Panc1 (cell line): ENCODE results near the gene SSH2. TPM values are rescaled to one million over a fixed set of nuclear protein-coding genes. Genes with fewer than 3 reads are reported as not detected.

ENCODE experiments used
- ATAC-seq: fragments of 200-7000 bp; cut with Tn5 transposase; 2 replicates; pipeline ENCODE4 v1.9.1; 2020; ENCODE audit warnings: mild to moderate bottlenecking, moderate library complexity
- BruUV-seq: library from RNA; stranded (reverse); fragments of 400-500 nt; replicated peaks from 2 replicates; lab custom pipeline; 2021; lab: Mats Ljungman, UMichigan
- CTCF ChIA-PET: fragments of 300-600 bp; sonication (Branson Sonifier 250); formaldehyde crosslinking; loops from one replicate; lab custom pipeline; 2022; ENCODE audit warnings: antibody characterized with exemption; lab: Charles Lee
- POLR2A ChIA-PET: fragments of 300-600 bp; sonication (Branson Sonifier 250); formaldehyde crosslinking; loops from one replicate; lab custom pipeline; 2022; ENCODE audit warnings: antibody characterized with exemption; lab: Charles Lee
- DNase-seq: peaks from one replicate; pipeline ENCODE4 v3.0.0-alpha.2; 2010; ENCODE audit warnings: low read depth, low spot score
- H3K27ac ChIP-seq: 2 replicates; pipeline ENCODE4 v1.5.1; 2011; ENCODE audit warnings: mild to moderate bottlenecking, low read length, inconsistent platforms
- H3K27me3 ChIP-seq: fragments of 200-500 bp; sonication (Bioruptor generic); 2 replicates; pipeline ENCODE4 v1.6.0; 2014; ENCODE audit warnings: low read length, inconsistent platforms; ENCODE audit not compliant: control insufficient read depth, insufficient read depth
- H3K36me3 ChIP-seq: fragments of 200-500 bp; sonication (Bioruptor generic); 2 replicates; pipeline ENCODE4 v1.5.1; 2014; ENCODE audit warnings: inconsistent platforms, mild to moderate bottlenecking, low read length, moderate library complexity; ENCODE audit not compliant: control insufficient read depth, insufficient read depth
- H3K4me1 ChIP-seq: 2 replicates; pipeline ENCODE4 v1.5.1; 2011; ENCODE audit warnings: inconsistent platforms, mild to moderate bottlenecking, low read length, moderate library complexity; ENCODE audit not compliant: control insufficient read depth, insufficient read depth
- H3K4me3 ChIP-seq, 2 experiments: 2 replicates each; pipeline ENCODE4 v1.5.1; 2011 to 2012; ENCODE audit warnings: low read depth in 2 of 2, low read length in 2 of 2, mild to moderate bottlenecking in 2 of 2, inconsistent platforms in 1 of 2, moderate library complexity in 1 of 2
- H3K9me3 ChIP-seq: fragments of 200-500 bp; sonication (Bioruptor generic); 2 replicates; pipeline ENCODE4 v1.5.1; 2014; ENCODE audit warnings: low read depth, mild to moderate bottlenecking, inconsistent platforms, low read length, moderate library complexity; ENCODE audit not compliant: control insufficient read depth, insufficient read depth
- CTCF ChIP-seq: fragments of 450-650 bp; IDR thresholded peaks from 2 replicates; pipeline ENCODE4 v1.5.1; 2017; ENCODE audit warnings: mild to moderate bottlenecking
- POLR2AphosphoS5 ChIP-seq: IDR thresholded peaks from 2 replicates; pipeline ENCODE4 v1.6.1; 2012; ENCODE audit warnings: mild to moderate bottlenecking, low read depth, low read length, moderate library complexity
- SIN3A ChIP-seq: IDR thresholded peaks from 2 replicates; pipeline ENCODE4 v1.6.1; 2012; ENCODE audit warnings: low read depth, mild to moderate bottlenecking, low read length, moderate library complexity, borderline replicate concordance; ENCODE audit not compliant: insufficient read depth
- TCF7L2 ChIP-seq: IDR thresholded peaks from 2 replicates; pipeline ENCODE4 v1.6.1; 2011; ENCODE audit warnings: mild to moderate bottlenecking, low read depth, low read length, inconsistent platforms
- in situ Hi-C: cut with HindIII; loops from 2 replicates; pipeline ENCODE4 v1.10.0; 2016; ENCODE audit warnings: low sequenced_read_pairs, low pct_unique_long_range_greater_than_20kb
- intact Hi-C: fragments of 100-400 bp; cut with micrococcal nuclease; formaldehyde crosslinking; loops from one replicate; pipeline ENCODE4 v1.10.0; 2022; ENCODE audit not compliant: unreplicated experiment
- total RNA-seq: library from RNA; stranded (reverse); gene quantifications from one replicate; pipeline ENCODE4 v1.2.1, GENCODE V29; 2021; ENCODE audit not compliant: unreplicated experiment
- TF ChIP-seq, protein P1 (sequence below), 2 experiments: IDR thresholded peaks; 2 replicates each; pipeline ENCODE4 v1.6.1; 2011 to 2012; ENCODE audit warnings: low read depth in 2 of 2, control low read depth in 1 of 2, low read length in 1 of 2, mild to moderate bottlenecking in 1 of 2, moderate library complexity in 1 of 2; ENCODE audit not compliant: insufficient read depth in 1 of 2

The SSH2 gene
- total RNA-seq, 1 experiment from 2014 or later, result 30.6 TPM

DNA sequence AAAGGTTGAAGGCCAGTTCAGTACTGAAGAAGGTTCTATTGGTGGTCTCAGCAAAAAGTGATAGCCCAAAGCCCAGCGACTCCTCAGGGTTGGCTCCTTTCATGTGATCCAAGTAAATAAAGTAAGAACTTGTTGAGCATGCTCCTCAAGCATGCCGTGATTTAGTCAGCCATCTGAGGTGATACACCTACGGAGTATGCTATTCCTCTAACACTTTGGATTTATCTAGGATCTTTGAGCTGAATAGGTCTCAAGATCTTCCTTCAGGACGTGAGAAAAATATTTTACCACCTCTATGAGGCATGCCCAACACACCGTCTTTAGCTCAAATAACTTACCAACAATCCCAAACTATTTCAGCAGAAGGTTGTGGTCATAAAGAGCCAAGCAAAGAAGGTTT, 154.0 kb downstream of the SSH2 start:
- Histone ChIP-seq H3K4me1 (0 out of 2 replicates have a peak, but pooled peaks cover 3% of the 10 kb centered on the region), H3K4me3 (no peak overlapping the region), H3K27ac (no peak overlapping the region), H3K36me3 (no peaks in the 10 kb centered on the region), H3K9me3 (no peaks in the 10 kb centered on the region), H3K27me3 (no peaks in the 10 kb centered on the region)
- in situ Hi-C loops (no loop called here), intact Hi-C loops (no loop called here)
- POLR2A ChIA-PET, result interaction anchor here (0.6 kb wide), 1 partner anchor 57 kb away, joined by 5 read pairs; no protein-coding TSS in a partner anchor
- BruUV-seq, result no TSS peak
- CTCF ChIA-PET, result interaction anchor here (0.6 kb wide), 1 partner anchor 39 kb away, joined by 10 read pairs; no protein-coding TSS in a partner anchor
- DNase-seq, result no peak
- TF ChIP-seq CTCF (no peak), POLR2AphosphoS5 (no peak), TCF7L2 (no peak), SIN3A (no peak)
- TF ChIP-seq, protein P1, sequence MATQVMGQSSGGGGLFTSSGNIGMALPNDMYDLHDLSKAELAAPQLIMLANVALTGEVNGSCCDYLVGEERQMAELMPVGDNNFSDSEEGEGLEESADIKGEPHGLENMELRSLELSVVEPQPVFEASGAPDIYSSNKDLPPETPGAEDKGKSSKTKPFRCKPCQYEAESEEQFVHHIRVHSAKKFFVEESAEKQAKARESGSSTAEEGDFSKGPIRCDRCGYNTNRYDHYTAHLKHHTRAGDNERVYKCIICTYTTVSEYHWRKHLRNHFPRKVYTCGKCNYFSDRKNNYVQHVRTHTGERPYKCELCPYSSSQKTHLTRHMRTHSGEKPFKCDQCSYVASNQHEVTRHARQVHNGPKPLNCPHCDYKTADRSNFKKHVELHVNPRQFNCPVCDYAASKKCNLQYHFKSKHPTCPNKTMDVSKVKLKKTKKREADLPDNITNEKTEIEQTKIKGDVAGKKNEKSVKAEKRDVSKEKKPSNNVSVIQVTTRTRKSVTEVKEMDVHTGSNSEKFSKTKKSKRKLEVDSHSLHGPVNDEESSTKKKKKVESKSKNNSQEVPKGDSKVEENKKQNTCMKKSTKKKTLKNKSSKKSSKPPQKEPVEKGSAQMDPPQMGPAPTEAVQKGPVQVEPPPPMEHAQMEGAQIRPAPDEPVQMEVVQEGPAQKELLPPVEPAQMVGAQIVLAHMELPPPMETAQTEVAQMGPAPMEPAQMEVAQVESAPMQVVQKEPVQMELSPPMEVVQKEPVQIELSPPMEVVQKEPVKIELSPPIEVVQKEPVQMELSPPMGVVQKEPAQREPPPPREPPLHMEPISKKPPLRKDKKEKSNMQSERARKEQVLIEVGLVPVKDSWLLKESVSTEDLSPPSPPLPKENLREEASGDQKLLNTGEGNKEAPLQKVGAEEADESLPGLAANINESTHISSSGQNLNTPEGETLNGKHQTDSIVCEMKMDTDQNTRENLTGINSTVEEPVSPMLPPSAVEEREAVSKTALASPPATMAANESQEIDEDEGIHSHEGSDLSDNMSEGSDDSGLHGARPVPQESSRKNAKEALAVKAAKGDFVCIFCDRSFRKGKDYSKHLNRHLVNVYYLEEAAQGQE (IDR thresholded peaks at IDR 0.05; ENCODE audit: insufficient read depth in 1 of 2, low read depth in 2 of 2, low read length in 1 of 2), result no peak
- no peak for ATAC-seq

- TF ChIP-seq CTCF (no peak), SIN3A (no peak), TCF7L2 (no peak), POLR2AphosphoS5 (no peak)
- TF ChIP-seq, protein P1 (IDR thresholded peaks at IDR 0.05; ENCODE audit: insufficient read depth in 1 of 2, low read depth in 2 of 2, low read length in 1 of 2), result no peak
- no peak overlapping the region for H3K4me3 ChIP-seq
- H3K4me1 ChIP-seq, result no peaks in the 10 kb centered on the region
- DNase-seq (no peak), ATAC-seq (no peak)
- no peaks in the 10 kb centered on the region for H3K27me3 ChIP-seq
- in situ Hi-C loops (no loop called here), intact Hi-C loops (no loop called here)
- no TSS peak for BruUV-seq
- ChIA-PET POLR2A (no interaction called here), CTCF (no interaction called here)
- no peak overlapping the region for H3K27ac ChIP-seq
- no peaks in the 10 kb centered on the region for H3K9me3 ChIP-seq
- H3K36me3 ChIP-seq, result no peaks in the 10 kb centered on the region
Observed at GRCh38 chr17:29772981-29773380, 157.0 kb downstream of the SSH2 start.
